SIG-M5 treated with dmso at 0.1 percent for 504 hours (cell line): Measurements from ENCODE around the gene FAM83C.
"Not testable (repeated sequence)": the region's sequence is repeated elsewhere in the genome, so short reads cannot be mapped to it uniquely, and the experiment has no call there.

Source experiments
- DNase-seq: peaks from one replicate; lab custom pipeline; 2025; ENCODE audit not compliant: unreplicated experiment; lab: John Stamatoyannopoulos, UW

The FAM83C gene

DNA sequence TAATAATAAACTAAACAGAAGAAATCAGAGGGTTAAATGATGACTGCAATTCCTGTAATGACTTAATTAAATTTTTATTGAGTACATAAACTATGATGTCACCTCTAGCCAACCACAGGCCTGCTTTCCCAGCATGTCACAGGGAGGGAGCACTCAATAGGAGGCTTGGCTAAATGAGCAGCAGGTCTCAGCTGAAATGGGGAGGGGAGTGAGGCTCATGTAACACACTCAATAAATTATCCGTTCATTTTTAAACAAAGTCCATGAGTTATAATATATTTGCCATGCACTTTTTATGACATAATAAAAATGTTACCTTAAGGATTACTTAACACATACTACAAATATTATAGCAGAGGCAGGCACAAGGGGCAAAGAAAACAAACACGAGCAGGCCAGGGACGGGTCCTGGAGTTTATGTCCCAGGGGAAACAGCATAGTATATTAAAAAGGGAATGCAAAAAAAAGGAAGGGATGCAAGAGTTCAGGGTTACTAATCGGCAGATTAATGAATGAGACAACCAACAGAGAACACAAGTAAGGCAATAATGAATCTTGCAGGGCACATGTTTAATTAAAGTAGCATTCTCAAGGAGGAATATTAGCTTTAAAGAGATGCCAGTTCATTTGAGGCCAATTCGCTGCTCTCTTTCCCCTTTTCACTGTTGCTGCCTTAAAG, 27.1 kb upstream of the FAM83C start:
- no peak for DNase-seq

DNA sequence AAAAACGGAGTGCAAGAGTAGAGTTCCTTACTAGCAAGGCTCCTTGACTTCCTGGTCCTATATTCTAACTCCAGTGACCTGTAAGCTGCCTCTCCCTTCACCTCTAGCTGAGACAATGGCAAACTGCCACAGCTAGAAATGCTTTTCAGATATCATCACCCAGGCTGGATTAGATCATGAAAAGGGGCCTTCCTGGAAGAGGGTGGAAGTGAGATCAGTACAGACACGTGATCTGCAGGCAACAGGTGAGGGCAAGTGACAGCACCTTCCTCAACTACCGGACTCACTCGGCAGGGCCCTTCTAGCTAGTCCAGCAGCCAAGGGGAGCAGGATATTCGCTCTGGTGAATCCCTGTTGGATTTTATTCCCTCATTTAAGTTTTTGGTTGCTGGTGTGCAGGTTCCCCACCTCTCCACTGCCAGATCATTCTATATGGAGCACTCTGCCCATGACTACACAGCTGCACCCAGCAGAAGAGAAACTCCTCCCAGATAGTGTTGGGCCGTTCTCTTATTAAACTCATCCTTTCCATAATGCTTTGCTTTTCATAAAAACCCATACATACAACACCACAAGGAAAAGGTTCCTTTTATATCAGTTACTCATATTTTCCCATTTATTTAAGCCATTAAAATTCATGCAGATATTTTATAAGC, 26.4 kb upstream of the FAM83C start:
- peak; percentile 29 for DNase-seq

DNA sequence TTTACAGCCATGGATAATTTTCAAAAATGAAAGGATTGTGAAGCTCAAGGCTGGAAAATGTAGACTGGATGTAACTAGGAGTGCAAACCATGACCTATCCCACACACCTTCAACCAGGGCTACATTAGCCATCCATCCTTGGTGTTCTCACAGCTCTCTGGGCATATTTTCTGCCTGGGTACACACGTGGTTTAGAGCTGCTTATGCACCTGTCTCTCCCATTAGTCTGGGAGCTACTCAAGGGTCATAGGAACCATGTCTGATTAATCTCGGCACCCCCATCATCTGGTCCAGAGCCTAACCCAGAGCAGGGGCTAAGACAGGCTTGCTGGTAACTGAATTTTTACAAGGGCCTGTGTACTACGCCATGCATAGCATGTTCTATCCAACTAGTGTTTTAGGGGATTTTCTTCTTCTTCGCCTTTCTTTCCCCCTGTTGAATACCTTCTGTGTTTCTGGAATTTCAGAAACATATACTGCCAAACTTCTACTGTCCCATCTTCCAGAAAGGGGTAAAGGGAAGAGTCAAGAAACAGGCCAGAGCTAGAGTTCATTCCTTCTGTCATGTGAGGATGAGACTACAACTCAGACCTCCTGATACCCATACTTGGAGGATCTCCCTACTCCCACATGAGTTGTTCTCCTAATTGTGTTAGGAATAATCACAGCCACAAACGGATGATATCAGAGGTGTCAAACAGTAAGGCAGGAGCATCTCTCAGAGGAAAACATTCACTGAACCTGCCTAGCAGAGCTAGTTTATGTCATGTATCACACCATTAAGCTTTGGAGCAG, 25.4 kb upstream of the FAM83C start:
- DNase-seq, result no peak

DNA sequence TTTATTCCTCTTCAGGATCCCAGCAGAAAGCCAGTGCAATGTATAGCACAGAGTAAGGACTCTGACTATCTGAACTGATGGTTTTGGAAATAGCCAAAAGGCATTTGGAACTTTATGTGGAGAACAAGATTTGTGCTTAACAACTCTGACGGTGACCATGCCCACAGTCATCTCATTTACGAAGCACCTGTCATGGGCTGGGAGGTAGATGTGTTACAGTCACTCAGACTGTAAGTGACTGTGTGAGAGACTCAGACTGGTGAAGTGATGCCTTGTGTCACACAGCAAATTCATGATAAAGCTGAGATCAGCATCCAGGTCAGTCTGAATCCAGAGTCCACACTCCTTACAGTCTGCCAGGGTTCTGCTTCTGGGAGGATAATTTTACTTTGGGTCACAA, 23.9 kb upstream of the FAM83C start:
- DNase-seq, result no peak

DNA sequence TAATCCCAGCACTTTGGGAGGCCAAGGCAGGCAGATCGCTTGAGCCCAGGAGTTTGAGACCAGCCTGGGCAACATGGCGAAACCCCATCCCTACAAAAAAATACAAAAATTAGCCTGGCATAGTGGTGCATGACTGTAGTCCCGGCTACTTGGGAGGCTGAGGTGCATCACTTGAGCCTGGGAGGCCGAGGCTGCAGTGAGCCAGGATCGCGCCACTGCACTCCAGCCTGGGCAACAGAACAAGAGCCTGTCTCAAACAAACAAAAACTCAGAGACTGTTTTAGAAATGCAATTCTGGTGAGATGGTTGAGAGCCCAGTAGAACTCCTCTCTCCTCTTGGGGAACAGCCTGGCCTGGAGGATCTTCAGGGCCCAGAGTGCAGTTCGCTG, 23.4 kb upstream of the FAM83C start:
- DNase-seq, result not testable (repeated sequence)

DNA sequence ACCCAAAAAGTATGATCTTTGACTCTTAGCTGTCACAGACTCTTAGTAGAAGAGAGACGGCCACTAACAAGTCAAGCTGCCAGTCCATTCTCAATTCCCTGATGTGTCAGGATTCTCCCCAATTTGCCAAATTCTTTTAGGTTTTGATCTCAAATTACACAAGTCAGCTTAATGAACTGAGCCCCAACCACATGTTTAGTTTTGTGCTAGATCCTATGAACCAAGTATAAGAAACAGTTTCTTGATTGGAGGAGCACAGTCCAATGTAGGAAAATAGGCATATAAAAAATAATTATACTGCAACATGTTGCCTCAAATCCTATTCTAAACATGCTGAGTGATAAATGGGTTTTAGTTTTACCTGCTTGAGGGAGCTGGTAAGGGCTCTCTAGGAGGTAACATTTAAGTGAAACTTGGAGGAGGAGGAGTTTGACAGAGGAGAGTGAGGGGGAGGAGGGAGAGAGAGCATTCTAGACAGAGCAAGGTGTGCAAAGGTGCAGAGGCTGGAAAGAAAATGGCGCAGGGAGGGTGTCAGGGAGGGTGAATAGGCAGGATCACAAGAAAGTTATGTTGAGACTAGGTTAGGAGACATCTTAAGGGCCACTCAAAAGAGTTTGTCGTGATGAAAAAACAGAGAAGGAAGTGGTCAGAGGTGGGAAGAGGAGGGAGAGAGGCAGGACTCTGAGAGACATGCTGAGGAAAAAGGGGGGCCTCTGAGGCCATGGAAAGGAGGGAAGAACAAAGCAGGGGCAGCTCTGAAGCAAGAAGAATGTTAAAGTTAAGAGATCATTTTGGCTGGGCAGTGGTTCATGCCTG, 22.8 kb upstream of the FAM83C start:
- no peak for DNase-seq

DNA sequence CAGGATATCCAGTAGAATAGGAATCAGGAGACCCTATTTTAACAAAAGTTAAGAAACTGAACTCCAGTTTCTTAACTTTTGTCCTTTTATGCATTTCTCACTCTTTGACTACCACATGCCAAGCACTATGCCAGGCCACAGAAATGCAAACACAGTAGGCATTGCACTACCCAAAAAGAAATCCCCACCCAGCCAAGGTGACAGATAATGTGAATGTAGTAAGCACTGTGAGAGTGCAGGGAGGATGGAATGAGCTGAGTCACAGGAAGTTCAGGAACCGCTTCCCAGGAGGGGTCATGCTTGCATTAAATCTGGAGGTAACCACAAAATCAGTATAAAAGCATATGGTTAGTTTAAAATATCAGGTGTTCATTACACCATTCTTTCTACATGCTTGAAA, 20.1 kb upstream of the FAM83C start:
- DNase-seq, result no peak

DNA sequence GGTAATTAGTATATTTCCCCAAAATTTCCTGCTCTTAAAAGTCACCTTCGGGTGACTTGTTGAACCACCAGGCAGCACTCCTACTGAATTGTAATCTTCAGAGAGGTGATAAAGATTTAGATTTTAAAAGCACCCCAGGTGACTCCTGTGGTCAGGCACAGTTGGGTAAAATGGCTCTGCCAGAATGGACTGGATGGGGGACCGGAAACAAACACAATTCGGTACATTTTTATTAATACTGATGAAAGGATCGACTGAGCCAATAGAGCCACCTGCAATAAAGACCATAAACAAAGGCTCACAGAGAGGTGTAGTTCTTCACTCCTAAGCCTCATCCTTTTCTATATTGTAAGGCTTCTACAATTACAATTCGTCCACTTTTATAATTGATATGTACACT, 19.6 kb upstream of the FAM83C start:
- DNase-seq, result no peak

DNA sequence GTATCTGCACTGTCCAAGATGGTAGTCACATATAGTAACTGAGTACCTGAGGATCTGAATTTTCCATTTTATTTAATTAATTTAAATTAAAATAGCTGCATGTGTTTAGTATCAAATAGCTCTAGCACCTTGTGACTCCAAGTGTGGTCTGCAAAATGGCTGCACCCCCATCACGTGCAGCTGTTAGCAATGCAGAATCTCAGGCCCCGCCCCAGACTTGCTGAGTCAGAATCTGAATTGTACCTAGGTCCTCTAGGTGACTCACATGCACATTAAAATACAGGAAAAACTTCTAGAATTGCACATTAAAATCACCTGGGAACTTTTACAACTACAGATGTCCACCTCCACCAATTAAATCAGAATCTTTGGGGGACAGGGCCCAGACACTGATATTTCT, 19.2 kb upstream of the FAM83C start:
- no peak for DNase-seq

DNA sequence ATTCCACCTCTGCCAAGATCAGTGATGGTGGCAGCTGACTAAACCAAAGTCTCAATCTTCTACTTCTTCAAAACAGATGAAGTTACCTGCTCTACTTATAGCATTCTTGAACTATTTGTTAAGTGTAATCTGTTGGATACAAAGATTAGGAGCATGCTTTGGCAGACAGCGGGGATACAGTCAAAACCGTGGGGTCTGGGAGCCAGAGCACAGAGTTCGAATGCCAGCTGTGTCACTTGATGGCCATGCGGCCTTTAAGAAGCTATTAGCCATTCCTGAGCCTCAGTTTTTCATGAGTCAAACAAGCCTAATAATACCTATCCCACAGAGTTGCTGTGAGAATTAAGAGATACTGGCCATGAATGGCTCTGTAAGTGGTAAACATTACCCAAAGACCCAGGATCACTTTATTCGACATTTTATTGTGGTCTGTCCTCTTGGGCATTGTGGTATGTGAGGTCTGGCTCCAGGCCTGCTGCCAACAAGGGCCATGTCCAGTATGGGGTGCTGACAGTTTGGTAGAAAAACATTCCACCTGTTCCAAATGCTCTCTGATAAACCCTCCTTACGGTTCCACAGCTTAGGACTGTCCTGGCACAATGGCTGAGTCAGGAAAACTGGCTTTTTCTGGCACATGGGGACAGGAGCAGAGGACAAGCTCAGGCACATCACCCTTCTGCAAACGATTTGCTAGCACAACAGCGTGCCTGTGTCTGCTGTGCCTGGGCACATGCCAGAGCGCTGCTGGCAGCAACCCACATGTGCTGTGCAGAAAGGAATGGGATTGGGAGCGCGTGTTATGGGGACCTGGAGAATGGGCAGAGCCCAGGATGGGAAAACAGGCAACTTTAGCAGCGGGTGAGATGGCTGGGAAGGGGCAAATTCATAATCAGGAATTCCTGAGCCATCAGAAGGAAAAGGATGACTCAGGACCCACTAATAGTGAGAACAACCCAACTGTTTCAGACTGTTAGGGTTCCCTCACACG, 15.7 kb upstream of the FAM83C start:
- no peak for DNase-seq

DNA sequence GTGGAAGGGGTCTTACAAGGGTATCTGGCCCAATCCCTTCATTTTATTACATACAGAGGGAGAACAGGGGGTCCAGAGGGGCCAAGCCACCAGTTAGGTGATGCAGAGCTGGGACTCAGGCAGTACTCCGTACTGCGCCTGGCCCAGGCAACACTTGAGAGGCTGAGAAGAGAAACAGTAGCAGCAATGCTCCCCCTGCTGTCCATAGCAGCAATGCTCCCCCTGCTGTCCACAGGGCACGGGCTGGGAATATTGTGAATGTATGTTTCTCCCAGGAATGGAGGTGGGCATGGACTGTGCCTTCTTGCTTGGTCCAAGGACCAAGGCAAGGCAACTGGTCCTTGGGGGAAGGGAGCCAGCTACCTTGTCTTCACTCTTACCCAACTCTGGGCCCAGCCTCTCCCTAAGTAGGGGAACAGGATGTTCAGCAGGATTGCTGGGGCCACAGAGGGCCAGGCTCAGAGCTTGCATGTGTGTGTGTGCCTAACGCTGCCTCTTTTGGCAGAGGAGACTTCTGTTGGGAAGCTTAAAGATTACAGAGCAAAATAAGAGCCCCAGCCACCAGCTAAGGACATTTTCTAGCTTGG, 14.8 kb upstream of the FAM83C start:
- peak; percentile 58 for DNase-seq

DNA sequence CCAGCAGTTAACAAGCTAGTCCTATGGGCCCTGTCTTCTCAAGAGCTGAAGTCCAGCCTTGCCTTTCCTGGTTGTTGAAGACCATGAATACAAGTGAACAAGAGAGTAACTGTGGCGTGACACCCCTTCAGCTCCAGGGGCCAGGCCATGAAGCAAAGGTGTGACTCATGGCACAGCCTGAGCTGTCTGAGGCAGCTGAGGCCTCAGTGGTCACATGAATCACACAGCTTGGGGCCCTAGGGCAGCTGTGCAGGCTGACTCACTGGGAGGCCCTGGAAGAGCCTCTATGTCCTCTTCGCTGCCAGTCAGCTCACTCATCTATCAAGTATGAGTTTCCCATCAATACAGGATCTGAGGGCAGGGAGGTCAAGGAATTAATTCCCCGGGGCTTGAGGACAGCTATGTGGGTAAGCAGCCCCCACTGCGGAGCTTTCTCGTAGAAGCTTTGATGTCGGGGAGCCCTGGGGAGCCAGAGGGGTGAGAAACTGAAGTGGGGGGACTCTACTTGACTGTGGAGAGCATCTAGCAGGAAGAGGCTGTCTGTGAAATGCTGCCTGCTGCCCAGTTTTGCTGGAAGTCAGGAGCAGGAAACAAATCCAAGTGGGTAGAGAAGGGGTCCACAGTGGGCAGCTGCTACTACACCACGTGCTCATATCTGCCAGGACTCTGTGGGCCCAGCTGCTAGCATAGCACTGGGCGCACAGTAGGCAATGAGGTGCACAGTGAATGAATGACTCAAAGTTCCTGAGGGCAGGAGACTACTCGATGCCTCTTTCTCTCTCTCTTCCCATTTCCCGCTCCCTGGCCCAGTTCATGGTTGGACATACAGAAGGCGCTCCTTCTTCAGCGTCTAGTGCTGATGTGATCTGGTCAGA, 13.7 kb upstream of the FAM83C start:
- peak; percentile 90 for DNase-seq

DNA sequence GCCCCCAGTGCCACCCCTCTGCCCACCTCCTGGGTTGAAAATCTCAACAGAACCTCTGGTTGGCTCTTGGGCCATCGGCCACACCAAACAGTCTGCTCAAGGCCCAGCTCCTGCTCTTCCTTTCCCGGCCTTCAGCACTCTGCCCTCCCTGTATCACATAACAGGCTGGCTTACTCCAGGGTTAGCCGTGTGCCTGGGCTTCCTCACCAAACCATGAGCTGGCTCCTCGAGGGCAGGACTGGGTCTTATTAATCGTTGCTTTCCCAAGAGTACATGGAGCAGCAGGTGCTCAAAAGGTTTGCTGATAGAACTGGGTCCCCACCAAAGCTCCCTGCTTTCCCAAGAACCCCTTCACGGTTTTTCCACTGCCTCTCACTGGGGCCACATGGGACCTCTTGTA, 12.7 kb upstream of the FAM83C start:
- no peak for DNase-seq

DNA sequence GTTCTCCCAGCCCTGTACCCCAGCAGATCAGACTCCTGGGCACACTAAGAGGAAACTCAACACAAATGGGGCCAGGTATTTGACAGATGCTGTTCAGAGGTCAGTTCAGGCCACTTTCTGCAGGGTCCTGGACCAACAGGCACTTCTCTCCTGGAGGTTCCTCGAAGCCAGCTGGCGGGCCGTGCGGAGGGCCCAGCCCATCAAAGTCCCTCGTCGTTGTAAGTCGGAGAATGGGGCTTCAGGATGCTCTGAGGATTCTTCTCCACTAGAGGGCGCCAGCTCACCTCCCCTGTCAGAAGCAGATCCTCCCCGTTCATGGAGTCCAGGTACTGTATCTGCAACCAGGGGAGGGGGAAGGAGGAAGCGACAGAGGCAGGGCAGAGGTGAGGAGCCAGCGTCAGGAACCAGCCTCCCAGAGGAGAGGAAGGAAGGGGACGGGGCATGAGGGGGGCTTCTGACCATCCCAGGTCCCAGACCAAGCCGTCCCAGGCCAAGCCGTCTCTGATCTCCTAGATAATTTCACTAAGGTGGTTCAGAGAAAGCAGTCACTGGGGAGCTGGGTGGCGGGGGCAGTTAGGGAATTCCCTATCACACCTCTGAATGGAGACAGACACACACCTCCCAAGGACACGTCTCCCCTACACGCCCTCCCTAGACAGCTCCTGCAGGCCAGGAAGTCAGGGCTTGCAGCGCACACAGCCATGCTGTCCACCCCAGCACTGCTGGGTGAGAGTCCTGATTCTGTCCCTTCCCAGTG, 11.7 kb upstream of the FAM83C start:
- peak; percentile 85 for DNase-seq

DNA sequence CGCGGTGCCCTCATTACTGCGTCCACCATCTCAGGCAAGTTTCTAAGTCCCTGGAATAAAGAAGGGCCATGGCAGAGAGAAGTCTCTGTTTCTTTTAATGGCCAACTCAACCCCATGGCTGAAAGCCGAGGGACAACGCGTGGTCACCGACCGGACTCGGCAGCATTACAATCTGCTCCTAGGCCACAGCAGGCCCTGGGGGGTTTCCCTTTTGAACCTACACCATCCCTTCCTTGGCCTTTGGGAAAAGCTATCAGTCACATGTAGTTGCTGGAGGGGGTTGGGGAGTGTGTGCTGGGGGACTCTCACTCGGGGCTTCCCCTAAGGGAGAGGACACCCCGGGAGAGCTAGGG, 11.1 kb upstream of the FAM83C start:
- DNase-seq, result no peak

DNA sequence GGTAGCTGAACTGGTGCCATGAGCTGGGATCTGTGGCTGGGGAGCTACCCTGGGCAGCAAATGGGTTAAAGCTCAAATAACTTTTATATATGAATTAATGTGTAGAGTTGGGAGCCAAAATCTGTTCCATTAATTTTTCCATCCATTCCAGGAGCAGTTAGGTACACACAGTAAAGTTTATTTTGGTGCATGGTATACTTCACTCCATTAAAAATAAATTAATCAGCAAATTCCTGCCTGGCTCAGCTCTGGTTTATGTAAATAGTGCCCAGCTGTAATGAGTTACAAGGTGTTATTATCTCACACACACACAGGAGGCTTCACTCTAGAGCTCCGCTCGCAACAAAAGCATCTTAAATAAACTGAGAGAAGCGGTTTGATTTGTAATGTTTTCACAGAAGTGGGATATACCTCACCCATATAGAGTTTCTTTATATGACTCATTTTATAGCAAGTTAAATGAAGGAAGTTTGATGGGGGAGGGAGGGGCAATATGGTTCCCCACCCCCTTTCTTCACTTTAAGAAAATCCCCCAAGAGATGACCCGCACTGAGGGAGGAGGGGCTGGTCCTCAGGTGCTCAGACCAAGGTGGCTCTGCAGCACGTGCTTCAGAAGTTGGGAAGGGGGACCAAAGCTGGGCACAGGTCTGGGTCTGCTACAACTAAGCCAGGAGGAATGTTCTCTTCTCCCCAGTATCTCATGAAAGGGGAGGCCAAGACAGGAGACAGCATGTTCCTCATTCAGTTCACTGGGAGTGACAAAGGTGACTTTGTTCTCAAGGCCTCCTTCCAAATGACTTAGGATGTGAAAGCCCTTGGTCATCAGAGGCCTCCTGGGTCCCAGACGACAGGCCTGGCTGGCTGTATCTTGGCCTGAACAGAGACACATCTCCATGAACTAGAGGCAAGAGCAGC, 10.5 kb upstream of the FAM83C start:
- no peak for DNase-seq

DNA sequence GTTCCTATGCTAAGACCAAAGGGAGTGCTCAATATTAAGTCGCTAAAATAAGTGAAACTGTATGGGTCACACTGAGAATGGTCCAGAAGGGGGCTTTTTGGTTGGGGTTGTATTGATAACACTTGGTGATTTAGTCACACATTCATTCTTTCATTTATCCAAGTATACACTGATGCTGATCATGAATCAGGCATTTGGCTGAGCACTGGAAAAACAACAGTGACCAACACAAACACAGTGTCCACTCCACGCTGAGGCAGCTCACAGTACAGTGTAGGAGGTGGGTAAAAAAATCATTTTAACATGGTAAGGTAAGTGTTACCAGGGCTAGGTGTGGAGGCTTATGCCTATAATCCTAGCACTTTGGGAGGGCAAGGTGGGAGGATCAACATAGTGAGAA, 9.2 kb upstream of the FAM83C start:
- no peak for DNase-seq
